Measurements from ENCODE around the gene RIN2. TPM values are rescaled to one million over a fixed set of nuclear protein-coding genes. Genes with fewer than 3 reads are reported as not detected.
A peak's percentile ranks its signal among the peaks of the same experiment; 100 is the strongest.

The RIN2 gene
- total RNA-seq, 4 donors from 2014 or later: 64.5 to 89.4 (median 77.5) TPM

DNA sequence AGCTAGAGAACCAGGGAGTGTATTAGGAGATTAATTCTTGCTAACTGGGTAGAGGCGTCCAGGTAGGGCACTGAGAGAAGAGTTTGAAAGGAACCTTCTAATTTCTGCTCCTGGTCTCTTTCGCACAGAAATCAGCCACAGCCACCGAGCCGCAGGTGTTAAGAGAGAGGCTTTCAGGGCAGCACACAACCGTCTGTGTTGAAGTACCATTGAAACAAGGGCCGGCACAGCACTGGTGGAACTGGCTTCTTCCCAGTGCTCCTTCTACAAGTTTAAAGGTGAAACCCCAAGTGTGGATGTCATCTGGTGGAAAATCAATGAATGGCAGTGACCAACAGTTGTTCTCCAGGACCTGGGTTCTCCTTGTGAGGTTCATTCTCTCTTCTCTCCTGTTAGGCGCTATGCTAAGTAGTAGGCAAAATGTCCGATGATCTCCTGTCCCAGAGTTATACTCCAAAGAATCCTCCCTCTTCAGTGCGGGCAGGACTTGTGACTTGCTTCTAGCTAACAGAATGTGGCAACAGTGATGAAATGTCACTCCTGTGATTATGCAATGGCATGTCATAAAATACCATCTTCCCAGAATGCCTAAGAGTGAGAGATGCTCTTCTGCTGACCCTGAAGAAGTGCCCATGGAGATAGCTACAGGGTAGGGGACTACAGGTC is 15.0 kb upstream of the RIN2 start:
- H3K36me3 ChIP-seq: no peaks in the 10 kb centered on the region
- WGBS, 2 donors: 50 to 62% methylated on average over 9 of the region's 9 CpGs
- no peak for TF ChIP-seq POLR2A (IDR thresholded peaks at IDR 0.05)
- TF ChIP-seq, protein P1, sequence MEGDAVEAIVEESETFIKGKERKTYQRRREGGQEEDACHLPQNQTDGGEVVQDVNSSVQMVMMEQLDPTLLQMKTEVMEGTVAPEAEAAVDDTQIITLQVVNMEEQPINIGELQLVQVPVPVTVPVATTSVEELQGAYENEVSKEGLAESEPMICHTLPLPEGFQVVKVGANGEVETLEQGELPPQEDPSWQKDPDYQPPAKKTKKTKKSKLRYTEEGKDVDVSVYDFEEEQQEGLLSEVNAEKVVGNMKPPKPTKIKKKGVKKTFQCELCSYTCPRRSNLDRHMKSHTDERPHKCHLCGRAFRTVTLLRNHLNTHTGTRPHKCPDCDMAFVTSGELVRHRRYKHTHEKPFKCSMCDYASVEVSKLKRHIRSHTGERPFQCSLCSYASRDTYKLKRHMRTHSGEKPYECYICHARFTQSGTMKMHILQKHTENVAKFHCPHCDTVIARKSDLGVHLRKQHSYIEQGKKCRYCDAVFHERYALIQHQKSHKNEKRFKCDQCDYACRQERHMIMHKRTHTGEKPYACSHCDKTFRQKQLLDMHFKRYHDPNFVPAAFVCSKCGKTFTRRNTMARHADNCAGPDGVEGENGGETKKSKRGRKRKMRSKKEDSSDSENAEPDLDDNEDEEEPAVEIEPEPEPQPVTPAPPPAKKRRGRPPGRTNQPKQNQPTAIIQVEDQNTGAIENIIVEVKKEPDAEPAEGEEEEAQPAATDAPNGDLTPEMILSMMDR (IDR thresholded peaks at IDR 0.05): no peak
- DNase-seq: peak; percentile 51 to 60
- intact Hi-C loops (cut with DNase I): no loop called here
- H3K9me3 ChIP-seq: no peaks in the 10 kb centered on the region
- no peaks in the 10 kb centered on the region for H3K4me1 ChIP-seq
- no peak overlapping the region for H3K4me3 ChIP-seq (replicated peaks in 1 of 3)
- no peaks in the 10 kb centered on the region for H3K27me3 ChIP-seq
- no peak overlapping the region for H3K27ac ChIP-seq

DNA sequence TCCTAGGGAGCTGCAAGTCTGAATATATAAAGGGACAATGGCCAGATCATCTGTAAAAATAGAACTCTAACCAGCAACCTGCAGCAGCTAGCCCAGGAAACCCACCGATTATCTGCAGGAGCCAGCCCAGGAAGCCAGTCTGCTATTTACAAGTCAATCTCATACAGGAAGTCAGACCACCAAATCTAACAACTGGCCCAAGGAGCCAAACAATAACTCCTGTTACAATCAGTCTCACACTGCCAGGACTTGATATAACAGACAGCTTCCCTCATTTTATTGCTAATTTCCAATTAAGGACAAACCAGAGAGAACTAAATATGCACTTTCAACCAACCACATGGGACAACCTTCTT is 14.4 kb upstream of the RIN2 start:
- WGBS, 2 donors: 77 to 82% methylated on average over 1 of the region's 1 CpG
- Histone ChIP-seq H3K27me3 (no peaks in the 10 kb centered on the region), H3K27ac (no peak overlapping the region), H3K4me1 (no peaks in the 10 kb centered on the region), H3K36me3 (no peaks in the 10 kb centered on the region), H3K4me3 (replicated peaks in 1 of 3) (no peak overlapping the region), H3K9me3 (no peaks in the 10 kb centered on the region)
- TF ChIP-seq, protein P1 (IDR thresholded peaks at IDR 0.05): no peak
- TF ChIP-seq POLR2A (IDR thresholded peaks at IDR 0.05): no peak
- no peak for DNase-seq
- intact Hi-C loops (cut with DNase I): no loop called here

GRCh38 chr20:19745106-19745505 is 13.0 kb upstream of the RIN2 start:
- H3K27ac ChIP-seq: no peak overlapping the region
- DNase-seq: no peak
- no peaks in the 10 kb centered on the region for H3K27me3 ChIP-seq
- H3K36me3 ChIP-seq: no peaks in the 10 kb centered on the region
- no peak overlapping the region for H3K4me3 ChIP-seq (replicated peaks in 1 of 3)
- 95 to 98% methylated on average over 3 of the region's 3 CpGs for WGBS, 2 donors
- H3K9me3 ChIP-seq: no peaks in the 10 kb centered on the region
- TF ChIP-seq, protein P1 (IDR thresholded peaks at IDR 0.05): no peak
- no peak for TF ChIP-seq POLR2A (IDR thresholded peaks at IDR 0.05)
- intact Hi-C loops (cut with DNase I): no loop called here
- H3K4me1 ChIP-seq: peaks cover 5% of the 10 kb centered on the region in 2 donors

- WGBS, 2 donors: 79 to 93% methylated on average over 1 of the region's 1 CpG
- TF ChIP-seq, protein P1 (IDR thresholded peaks at IDR 0.05): no peak
- intact Hi-C loops (cut with DNase I): no loop called here
- DNase-seq: no peak
- H3K27me3 ChIP-seq: no peaks in the 10 kb centered on the region
- no peaks in the 10 kb centered on the region for H3K9me3 ChIP-seq
- no peak overlapping the region for H3K4me3 ChIP-seq (replicated peaks in 1 of 3)
- no peaks in the 10 kb centered on the region for H3K36me3 ChIP-seq
- H3K4me1 ChIP-seq: peaks cover 9 to 10% of the 10 kb centered on the region in 2 donors
- no peak overlapping the region for H3K27ac ChIP-seq
Measured at GRCh38 chr20:19745584-19745983, 12.5 kb upstream of the RIN2 start.

DNA sequence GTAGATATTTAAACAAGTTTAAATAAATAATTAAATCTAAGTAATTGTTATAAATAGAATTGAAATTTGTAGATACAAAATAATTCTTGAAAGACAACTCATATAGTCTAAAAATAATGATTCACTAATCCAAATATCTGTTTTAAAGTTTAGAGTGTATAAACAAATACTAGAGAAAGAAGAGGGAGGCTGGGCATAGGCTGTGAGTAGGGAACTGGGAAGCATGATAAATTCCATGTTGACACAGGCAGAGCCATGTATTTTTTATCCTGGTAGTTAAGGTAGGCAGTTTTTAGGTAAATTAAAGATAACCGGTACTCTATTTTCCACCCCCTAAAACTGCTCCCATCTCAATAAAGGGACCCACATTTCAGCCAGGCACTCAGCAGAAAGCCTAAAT is 11.7 kb upstream of the RIN2 start:
- H3K4me3 ChIP-seq (replicated peaks in 1 of 3): no peak overlapping the region
- no peaks in the 10 kb centered on the region for H3K27me3 ChIP-seq
- 97 to 100% methylated on average over 1 of the region's 1 CpG for WGBS, 2 donors
- H3K36me3 ChIP-seq: no peaks in the 10 kb centered on the region
- H3K4me1 ChIP-seq: peaks cover 15 to 18% of the 10 kb centered on the region in 2 donors
- no peak for DNase-seq
- no peak overlapping the region for H3K27ac ChIP-seq
- no peak for TF ChIP-seq POLR2A (IDR thresholded peaks at IDR 0.05)
- TF ChIP-seq, protein P1 (IDR thresholded peaks at IDR 0.05): no peak
- no peaks in the 10 kb centered on the region for H3K9me3 ChIP-seq
- intact Hi-C loops (cut with DNase I): no loop called here

All from thyroid gland (tissue), 4 donors.